ENCODE results near the gene GIPC2.
"Not testable (repeated sequence)": the region's sequence is repeated elsewhere in the genome, so short reads cannot be mapped to it uniquely, and the experiment has no call there.

The GIPC2 gene
- 0.22 to 0.48 reads per million in 2 experiments for total RNA-seq

- no peak for DNase-seq (ENCODE audit: low read depth)
Measured at GRCh38 chr1:78045926-78046778, at the start of gene GIPC2. Gene GIPC2 (plus strand): TSS chr1:78045966. CDS start chr1:78046095, 129 bp downstream.

GRCh38 chr1:77996734-77997133 lies 49.0 kb upstream of the GIPC2 start:
- DNase-seq (ENCODE audit: low read depth) = no peak

- DNase-seq (ENCODE audit: low read depth) = not testable (repeated sequence)
Measured at GRCh38 chr1:78000536-78000935, 45.2 kb upstream of the GIPC2 start.

- DNase-seq (ENCODE audit: low read depth) = no peak
Measured at GRCh38 chr1:78003070-78003746, 42.6 kb upstream of the GIPC2 start.

GRCh38 chr1:78003882-78004718 lies 41.7 kb upstream of the GIPC2 start:
- peak; percentile 15 for DNase-seq (ENCODE audit: low read depth)

GRCh38 chr1:78004719-78005447 lies 40.9 kb upstream of the GIPC2 start, which contains the start of gene DNAJB4:
Gene DNAJB4 (plus strand): TSS chr1:78004939. CDS start chr1:78005111, 172 bp downstream.
- DNase-seq (ENCODE audit: low read depth) = peak; percentile 63

GRCh38 chr1:78005448-78005722 lies 40.4 kb upstream of the GIPC2 start:
- DNase-seq (ENCODE audit: low read depth) = no peak

- no peak for DNase-seq (ENCODE audit: low read depth)
Measured at GRCh38 chr1:78005755-78006154, 40.0 kb upstream of the GIPC2 start.

- no peak for DNase-seq (ENCODE audit: low read depth)
Measured at GRCh38 chr1:78006521-78006920, 39.2 kb upstream of the GIPC2 start.

- no peak for DNase-seq (ENCODE audit: low read depth)
Measured at GRCh38 chr1:78007677-78008341, 38.0 kb upstream of the GIPC2 start.

- DNase-seq (ENCODE audit: low read depth) = no peak
Measured at GRCh38 chr1:78009276-78009675, 36.5 kb upstream of the GIPC2 start.

GRCh38 chr1:78009836-78010235 lies 35.9 kb upstream of the GIPC2 start:
- no peak for DNase-seq (ENCODE audit: low read depth)

- DNase-seq (ENCODE audit: low read depth) = no peak
Measured at GRCh38 chr1:78011050-78011449, 34.7 kb upstream of the GIPC2 start.

- DNase-seq (ENCODE audit: low read depth) = no peak
Measured at GRCh38 chr1:78015148-78015547, 30.6 kb upstream of the GIPC2 start.

GRCh38 chr1:78019024-78019423 lies 26.7 kb upstream of the GIPC2 start:
- no peak for DNase-seq (ENCODE audit: low read depth)

GRCh38 chr1:78021134-78021533 lies 24.6 kb upstream of the GIPC2 start:
- not testable (repeated sequence) for DNase-seq (ENCODE audit: low read depth)

GRCh38 chr1:78029793-78030192 lies 16.0 kb upstream of the GIPC2 start:
- no peak for DNase-seq (ENCODE audit: low read depth)

GRCh38 chr1:78032996-78033796 lies 12.6 kb upstream of the GIPC2 start:
- DNase-seq (ENCODE audit: low read depth) = no peak

- no peak for DNase-seq (ENCODE audit: low read depth)
Measured at GRCh38 chr1:78033797-78034172, 12.0 kb upstream of the GIPC2 start.

- DNase-seq (ENCODE audit: low read depth) = no peak
Measured at GRCh38 chr1:78035121-78035520, 10.6 kb upstream of the GIPC2 start.

Measured in T follicular helper cell (primary cell).